Melanocyte of skin (primary cell): Measurements from ENCODE around the gene CD3E. TPM values are rescaled to one million over a fixed set of nuclear protein-coding genes. Genes with fewer than 3 reads are reported as not detected.

ENCODE experiments used
- small RNA-seq, 2 donors: library from RNA; depleted of rRNA; stranded (forward); fragments of <200 nt; gene quantifications; one replicate each; pipeline ENCODE3, GENCODE V24; 2012
- total RNA-seq, 2 donors: library from RNA; depleted of rRNA; stranded (reverse); fragments of >200 nt; gene quantifications; 2 replicates each; pipeline ENCODE4 v1.2.3, GENCODE V29; 2012

Gene CD3E
- not detected for total RNA-seq

DNA sequence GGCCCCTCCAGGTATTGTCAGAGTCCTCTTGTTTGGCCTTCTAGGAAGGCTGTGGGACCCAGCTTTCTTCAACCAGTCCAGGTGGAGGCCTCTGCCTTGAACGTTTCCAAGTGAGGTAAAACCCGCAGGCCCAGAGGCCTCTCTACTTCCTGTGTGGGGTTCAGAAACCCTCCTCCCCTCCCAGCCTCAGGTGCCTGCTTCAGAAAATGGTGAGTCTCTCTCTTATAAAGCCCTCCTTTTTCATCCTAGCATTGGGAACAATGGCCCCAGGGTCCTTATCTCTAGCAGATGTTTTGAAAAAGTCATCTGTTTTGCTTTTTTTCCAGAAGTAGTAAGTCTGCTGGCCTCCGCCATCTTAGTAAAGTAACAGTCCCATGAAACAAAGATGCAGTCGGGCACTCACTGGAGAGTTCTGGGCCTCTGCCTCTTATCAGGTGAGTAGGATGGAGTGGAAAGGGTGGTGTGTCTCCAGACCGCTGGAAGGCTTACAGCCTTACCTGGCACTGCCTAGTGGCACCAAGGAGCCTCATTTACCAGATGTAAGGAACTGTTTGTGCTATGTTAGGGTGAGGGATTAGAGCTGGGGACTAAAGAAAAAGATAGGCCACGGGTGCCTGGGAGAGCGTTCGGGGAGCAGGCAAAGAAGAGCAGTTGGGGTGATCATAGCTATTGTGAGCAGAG is at the start of gene CD3E:
Gene CD3E, plus strand, starts transcription at position 163 of the 681 bp plus-strand sequence. Its CDS starts 223 bp downstream, at position 386.

GRCh38 chr11:118263695-118264568 is 40.6 kb upstream of the CD3E start, which contains the start of gene MPZL2:
Gene MPZL2 (minus strand): TSS chr11:118264297. CDS start chr11:118264153, 144 bp downstream.

DNA sequence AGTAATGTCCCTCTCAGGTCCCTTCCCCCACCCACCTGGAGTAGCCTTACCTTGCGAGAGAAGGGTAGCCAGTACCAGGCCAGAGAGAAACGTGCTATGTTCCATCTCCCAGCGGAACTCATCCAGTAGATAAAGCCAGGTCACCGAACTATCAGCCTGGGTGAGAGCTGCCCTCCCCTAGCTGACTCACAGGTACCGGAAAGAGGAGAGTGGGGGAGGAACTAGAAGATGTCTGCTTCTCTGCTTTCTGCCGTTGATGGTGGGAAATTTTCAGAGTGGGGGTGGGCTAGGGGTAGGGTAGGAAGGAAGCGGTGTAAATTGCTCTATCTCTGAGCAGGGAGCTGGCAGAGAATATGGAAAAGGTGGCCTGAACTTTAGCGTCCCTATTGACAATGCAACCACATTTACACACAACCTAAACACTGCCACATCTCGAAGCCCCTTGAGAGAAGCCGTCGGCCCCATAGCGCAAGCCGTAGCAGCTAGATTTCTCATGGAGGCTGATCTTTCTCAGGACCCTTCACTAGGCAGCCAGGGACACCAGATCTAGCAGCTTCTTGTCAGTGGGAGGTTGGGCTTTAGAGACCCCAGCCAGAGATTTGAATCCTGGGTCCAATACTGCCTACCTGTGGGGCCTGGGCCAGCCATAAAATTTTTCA is 38.1 kb downstream of the CD3E start, which contains the start of gene CD3D:
Gene CD3D, minus strand, starts transcription at position 203 of the 659 bp plus-strand sequence. Its CDS starts 98 bp downstream, at position 105.

GRCh38 chr11:118343981-118344515 is 39.5 kb downstream of the CD3E start, which contains the start of gene CD3G:
Gene CD3G (plus strand): TSS chr11:118344344. CDS start chr11:118344424, 80 bp downstream.

DNA sequence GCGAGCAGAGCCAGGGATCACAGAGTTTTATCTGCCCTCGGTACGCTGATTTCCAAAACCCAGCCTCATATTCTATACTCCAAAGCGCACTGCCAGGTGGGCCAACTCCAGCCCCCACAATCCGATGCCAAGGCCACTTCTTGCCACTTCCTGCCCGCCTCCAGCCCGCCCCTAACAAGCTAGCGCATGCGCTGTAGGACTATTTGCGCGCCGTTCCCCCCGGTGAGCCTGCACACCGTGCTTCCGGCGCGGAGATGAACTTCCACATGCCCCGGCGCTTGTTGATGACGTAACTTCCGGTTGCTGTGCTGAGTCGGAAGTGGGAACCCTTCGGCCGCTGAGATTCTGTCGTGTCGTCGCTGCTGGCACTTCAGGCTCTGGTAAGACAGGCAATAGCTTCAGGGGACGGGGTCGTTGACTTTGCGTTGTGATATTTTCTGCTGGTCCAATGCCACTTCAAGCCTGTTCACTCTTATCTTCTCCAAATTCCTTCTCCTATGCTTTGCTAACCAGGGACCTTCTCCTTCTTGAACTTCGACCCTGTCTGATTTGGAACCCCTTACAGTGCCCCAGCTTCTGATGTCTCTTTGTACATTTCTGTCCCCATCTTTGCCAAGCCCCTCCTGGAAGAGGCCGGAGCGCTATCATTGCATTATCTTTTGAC is 54.9 kb downstream of the CD3E start, which contains the start of gene UBE4A:
Gene UBE4A, plus strand, starts transcription at position 306 of the 664 bp plus-strand sequence. CDS start 5,481 bp downstream, outside the sequence.

Small RNA genes lying within 50 kb of the gene (small RNA-seq; reads per million reads assigned to genes)
- gene AP001582.1: 0 reads per million in 2 donors

Other genes starting within 250 kb of the CD3E start
- gene TMPRSS4, start 227.7 kb upstream of the CD3E start, total RNA-seq: not detected
- gene SMIM35, start 217.8 kb upstream of the CD3E start, total RNA-seq: not detected
- gene SCN4B, start 151.9 kb upstream of the CD3E start, total RNA-seq: not detected
- not detected for gene SCN2B, start 128.1 kb upstream of the CD3E start, total RNA-seq
- under 1 TPM in 1 of 2 donors, not detected in 1; under 0.01 TPM for gene JAML, start 79.7 kb upstream of the CD3E start, total RNA-seq
- gene MPZL3, start 52.4 kb upstream of the CD3E start, total RNA-seq: 1 to 10 TPM in 1 of 2 donors, under 1 TPM in 1; 0.67 to 1.0 TPM
- gene MPZL2, start 40.4 kb upstream of the CD3E start, total RNA-seq: under 1 TPM in 1 of 2 donors, not detected in 1; 0.33 TPM
- not detected for gene CD3D, start 38.0 kb downstream of the CD3E start, total RNA-seq
- not detected for gene CD3G, start 39.6 kb downstream of the CD3E start, total RNA-seq
- 10 to 100 TPM; 45.6 to 46.5 TPM for gene UBE4A, start 54.9 kb downstream of the CD3E start, total RNA-seq
- 10 to 100 TPM; 29.9 to 43.0 TPM for gene ATP5MG, start 96.9 kb downstream of the CD3E start, total RNA-seq
- gene KMT2A, start 131.8 kb downstream of the CD3E start, total RNA-seq: 10 to 100 TPM; 26.5 to 29.6 TPM
- gene TTC36, start 222.7 kb downstream of the CD3E start, total RNA-seq: under 1 TPM in 1 of 2 donors, not detected in 1; 0.34 TPM
- 10 to 100 TPM in 1 of 2 donors, 1 to 10 TPM in 1; 1.3 to 10.3 TPM for gene TMEM25, start 226.5 kb downstream of the CD3E start, total RNA-seq